ENCODE results near the gene DGAT2.

DGAT2 gene

DNA sequence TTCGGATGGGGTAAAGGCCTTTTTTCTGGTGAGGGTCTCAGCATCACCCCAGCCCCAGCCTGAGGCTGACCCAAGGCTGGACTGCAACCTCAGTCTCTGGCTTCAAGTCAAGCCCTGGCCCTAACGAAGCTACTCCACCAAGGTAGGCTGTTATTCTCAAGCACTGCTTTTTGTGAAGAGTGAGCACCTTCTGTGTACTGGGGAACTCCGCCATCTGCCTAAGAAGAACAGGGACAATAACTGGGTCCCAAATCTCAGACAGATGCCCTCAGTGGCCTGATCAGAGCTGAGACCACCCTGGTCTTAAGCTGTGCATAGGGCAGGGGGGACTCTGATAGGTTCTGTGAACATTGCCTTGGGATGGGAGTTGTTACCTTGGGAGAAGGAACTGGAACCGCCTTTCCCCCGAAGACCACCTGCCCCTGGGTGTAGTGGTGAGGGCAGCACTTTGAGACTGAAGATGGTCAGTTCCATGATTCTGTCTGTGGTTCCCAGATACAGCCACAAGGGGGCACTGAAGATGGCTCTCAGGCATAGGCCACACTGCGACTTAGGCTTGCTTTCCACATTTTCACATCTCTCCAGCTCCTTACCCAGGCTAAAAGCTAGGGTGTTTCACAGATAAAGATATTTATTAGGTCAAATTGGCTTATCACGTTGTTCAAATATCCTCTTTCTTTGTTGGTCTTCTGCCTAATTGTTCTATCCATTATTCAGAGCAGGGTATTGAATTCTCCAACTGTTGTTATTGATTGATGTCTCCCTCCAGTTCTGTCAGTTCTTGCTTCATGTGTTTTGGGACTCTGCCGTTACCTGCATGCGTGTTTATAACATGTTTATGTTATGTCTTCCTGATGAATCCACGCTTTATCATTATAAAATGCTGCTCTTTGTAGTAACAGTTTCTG is 34.6 kb downstream of the DGAT2 start:
- in situ Hi-C loops (cut with MboI; ENCODE audit: low sequenced_read_pairs, unreplicated experiment): loop anchor here (10.0 kb wide), 2 partner anchors 62 to 352 kb away; no protein-coding TSS in a partner anchor
- DNase-seq (ENCODE audit: low spot score): peak; percentile 84

DNA sequence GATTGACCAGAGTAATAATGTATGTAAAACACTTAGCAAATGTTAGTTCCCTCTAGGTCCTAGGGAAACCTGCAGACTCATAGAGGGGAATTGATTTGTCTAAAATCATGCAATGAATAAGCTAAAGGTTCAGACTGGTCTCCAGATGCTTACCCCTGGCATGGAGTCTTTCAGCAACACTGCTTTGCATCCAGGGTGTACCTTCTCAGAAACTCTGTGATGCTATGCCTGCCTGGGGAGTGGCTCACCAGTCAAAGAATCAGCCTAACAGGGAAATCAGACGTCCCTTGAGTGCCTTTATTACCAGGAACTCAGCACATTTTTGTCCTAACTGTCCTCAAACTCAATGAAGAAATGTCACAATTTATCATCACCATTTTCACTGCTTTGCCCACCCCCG is 40.5 kb downstream of the DGAT2 start:
- TF ChIP-seq, protein P1, sequence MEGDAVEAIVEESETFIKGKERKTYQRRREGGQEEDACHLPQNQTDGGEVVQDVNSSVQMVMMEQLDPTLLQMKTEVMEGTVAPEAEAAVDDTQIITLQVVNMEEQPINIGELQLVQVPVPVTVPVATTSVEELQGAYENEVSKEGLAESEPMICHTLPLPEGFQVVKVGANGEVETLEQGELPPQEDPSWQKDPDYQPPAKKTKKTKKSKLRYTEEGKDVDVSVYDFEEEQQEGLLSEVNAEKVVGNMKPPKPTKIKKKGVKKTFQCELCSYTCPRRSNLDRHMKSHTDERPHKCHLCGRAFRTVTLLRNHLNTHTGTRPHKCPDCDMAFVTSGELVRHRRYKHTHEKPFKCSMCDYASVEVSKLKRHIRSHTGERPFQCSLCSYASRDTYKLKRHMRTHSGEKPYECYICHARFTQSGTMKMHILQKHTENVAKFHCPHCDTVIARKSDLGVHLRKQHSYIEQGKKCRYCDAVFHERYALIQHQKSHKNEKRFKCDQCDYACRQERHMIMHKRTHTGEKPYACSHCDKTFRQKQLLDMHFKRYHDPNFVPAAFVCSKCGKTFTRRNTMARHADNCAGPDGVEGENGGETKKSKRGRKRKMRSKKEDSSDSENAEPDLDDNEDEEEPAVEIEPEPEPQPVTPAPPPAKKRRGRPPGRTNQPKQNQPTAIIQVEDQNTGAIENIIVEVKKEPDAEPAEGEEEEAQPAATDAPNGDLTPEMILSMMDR (IDR thresholded peaks at IDR 0.05; ENCODE audit: borderline replicate concordance, control extremely low read depth, extremely low read depth, insufficient read depth, missing control alignments): no peak
- in situ Hi-C loops (cut with MboI; ENCODE audit: low sequenced_read_pairs, unreplicated experiment): loop anchor here (10.0 kb wide), 2 partner anchors 56 to 346 kb away; no protein-coding TSS in a partner anchor

More for the DNA sequence above, 34.6 kb downstream of the DGAT2 start:
- TF ChIP-seq, protein P1 (IDR thresholded peaks at IDR 0.05; ENCODE audit: borderline replicate concordance, control extremely low read depth, extremely low read depth, insufficient read depth, missing control alignments): peak; percentile 81

DNA sequence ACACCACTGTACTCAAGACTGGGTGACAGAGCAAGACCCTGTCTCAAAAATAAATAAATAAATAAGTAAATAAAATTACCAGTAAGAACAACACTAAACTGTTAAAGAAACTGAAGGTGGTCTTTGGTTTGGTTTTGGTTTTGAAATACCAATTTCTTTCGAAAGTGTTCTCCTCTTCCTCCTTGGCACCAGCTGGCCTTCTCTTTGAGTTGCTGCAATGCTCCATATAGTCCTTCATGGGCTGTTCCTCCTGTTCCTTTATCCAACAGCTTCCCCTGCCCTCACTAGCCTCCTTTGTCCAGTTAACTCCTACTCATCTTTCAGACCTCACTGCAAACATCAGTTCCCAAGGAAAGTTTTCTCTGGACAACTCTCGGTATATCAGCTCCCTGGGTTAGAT is 41.4 kb downstream of the DGAT2 start:
- in situ Hi-C loops (cut with MboI; ENCODE audit: low sequenced_read_pairs, unreplicated experiment): loop anchor here (10.0 kb wide), 2 partner anchors 55 to 345 kb away; no protein-coding TSS in a partner anchor
- TF ChIP-seq, protein P1 (IDR thresholded peaks at IDR 0.05; ENCODE audit: borderline replicate concordance, control extremely low read depth, extremely low read depth, insufficient read depth, missing control alignments): no peak
- DNase-seq (ENCODE audit: low spot score): no peak

More for the DNA sequence above, 40.5 kb downstream of the DGAT2 start:
- no peak for DNase-seq (ENCODE audit: low spot score)

DNA sequence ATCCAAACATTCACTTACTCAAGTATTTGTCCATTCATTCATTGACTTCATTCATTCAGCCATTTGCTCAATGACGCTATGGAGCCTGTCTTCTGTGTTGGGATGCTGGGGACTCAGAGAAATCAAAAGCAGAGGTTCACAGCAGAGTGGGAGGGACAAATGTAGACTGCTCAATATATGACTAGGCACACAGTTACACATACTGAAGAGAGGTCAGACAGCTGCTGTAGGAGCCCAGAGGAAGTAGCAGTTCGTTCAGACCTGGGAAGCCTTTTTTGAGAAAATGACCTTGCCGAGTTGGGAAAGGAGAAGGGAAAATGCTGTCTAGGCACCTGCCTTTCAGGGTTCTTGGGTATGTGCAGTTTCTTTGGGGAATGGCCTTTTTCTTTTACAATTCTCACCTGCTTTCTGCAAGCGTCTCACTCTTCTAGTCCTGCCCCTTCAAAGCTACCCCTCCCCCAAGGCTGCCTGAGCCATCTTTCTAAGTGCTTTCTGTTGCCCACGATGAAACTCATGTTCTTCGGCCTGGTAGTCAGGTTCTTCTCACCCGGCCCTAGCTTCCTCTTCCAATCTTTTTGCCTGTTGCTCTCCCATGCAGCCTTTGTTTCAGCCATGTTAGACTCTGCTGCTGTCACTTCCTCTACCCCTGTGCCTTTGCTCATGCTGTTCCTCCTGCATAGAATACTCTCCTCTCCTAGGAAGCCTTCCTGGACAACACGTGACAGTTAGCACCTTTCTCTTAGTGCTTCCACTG is 42.2 kb downstream of the DGAT2 start:
- in situ Hi-C loops (cut with MboI; ENCODE audit: low sequenced_read_pairs, unreplicated experiment): no loop called here
- TF ChIP-seq, protein P1 (IDR thresholded peaks at IDR 0.05; ENCODE audit: borderline replicate concordance, control extremely low read depth, extremely low read depth, insufficient read depth, missing control alignments): no peak
- peak; percentile 60 for DNase-seq (ENCODE audit: low spot score)

DNA sequence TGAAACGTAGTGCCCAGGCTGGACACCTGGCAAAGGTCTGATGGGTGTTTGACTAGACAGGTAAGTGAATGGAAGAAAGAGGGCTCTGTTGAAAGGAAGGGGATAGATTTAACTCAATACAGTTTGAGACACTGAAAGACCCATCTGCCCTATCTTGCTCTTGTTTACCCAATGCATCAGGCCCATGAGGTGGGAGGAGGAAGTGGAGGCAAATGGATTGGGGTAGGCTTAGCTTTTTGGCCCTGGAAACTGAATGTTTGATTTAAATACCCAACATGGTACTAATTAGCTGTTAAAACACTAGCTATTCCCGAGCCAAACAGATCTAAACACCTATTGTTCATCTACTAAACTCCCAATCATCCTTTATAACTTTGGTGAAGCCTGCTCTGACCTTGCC is 42.9 kb downstream of the DGAT2 start:
- in situ Hi-C loops (cut with MboI; ENCODE audit: low sequenced_read_pairs, unreplicated experiment): no loop called here
- TF ChIP-seq, protein P1 (IDR thresholded peaks at IDR 0.05; ENCODE audit: borderline replicate concordance, control extremely low read depth, extremely low read depth, insufficient read depth, missing control alignments): no peak
- no peak for DNase-seq (ENCODE audit: low spot score)

DNA sequence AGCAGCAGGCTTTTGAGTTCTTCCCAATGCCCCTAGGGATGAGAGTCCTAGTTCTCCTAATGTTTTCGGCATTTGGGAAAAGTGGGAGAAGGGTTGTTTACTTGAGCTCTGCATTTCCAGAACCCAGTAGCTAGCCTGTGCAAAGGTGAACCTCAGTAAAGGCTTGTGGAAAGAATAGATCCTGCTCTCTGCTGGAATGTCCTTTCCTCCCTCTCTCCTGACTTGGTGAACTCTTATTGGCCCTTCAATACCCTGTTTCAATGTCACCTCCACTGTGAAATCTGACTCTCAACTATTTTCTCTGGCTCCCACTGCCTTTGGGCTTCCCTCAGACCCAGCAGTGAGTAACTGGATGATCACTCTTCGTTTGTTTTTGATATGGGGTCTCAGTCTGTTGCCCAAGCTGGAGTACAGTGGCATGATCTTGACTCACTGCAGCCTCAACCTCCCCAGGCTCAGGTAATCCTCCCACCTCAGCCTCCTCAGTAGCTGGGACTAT is 44.0 kb downstream of the DGAT2 start:
- in situ Hi-C loops (cut with MboI; ENCODE audit: low sequenced_read_pairs, unreplicated experiment): no loop called here
- DNase-seq (ENCODE audit: low spot score): no peak
- TF ChIP-seq, protein P1 (IDR thresholded peaks at IDR 0.05; ENCODE audit: borderline replicate concordance, control extremely low read depth, extremely low read depth, insufficient read depth, missing control alignments): no peak

All from GM13976 (cell line).